Parathyroid adenoma (tissue), 2 donors: ENCODE results near the gene TKT.

Source experiments
- H2AFZ ChIP-seq: fragments of 300-600 bp; sonication (generic); one replicate; pipeline ENCODE4 v1.7.0; 2017; ENCODE audit warnings: antibody characterized with exemption, mild to moderate bottlenecking
- H3K27ac ChIP-seq: fragments of 300-600 bp; sonication (generic); one replicate; pipeline ENCODE4 v1.7.0; 2017
- H3K27me3 ChIP-seq: fragments of 300-600 bp; sonication (generic); one replicate; pipeline ENCODE4 v1.7.0; 2017; ENCODE audit warnings: low read length; ENCODE audit not compliant: control insufficient read depth, insufficient read depth
- H3K36me3 ChIP-seq: fragments of 300-600 bp; sonication (generic); one replicate; pipeline ENCODE4 v1.7.0; 2017; ENCODE audit warnings: low read length; ENCODE audit not compliant: control insufficient read depth, insufficient read depth
- H3K4me1 ChIP-seq: fragments of 300-600 bp; sonication (generic); one replicate; pipeline ENCODE4 v1.7.0; 2017; ENCODE audit warnings: control low read depth
- H3K4me2 ChIP-seq: fragments of 300-600 bp; sonication (generic); one replicate; pipeline ENCODE4 v1.7.0; 2017; ENCODE audit warnings: low read length
- H3K4me3 ChIP-seq: fragments of 300-600 bp; sonication (generic); one replicate; pipeline ENCODE4 v1.7.0; 2017; ENCODE audit warnings: low read depth, low read length
- H3K79me2 ChIP-seq: fragments of 300-600 bp; sonication (generic); one replicate; pipeline ENCODE4 v1.7.0; 2017; ENCODE audit warnings: control low read depth
- H3K9ac ChIP-seq: fragments of 300-600 bp; sonication (generic); one replicate; pipeline ENCODE4 v1.7.0; 2017; ENCODE audit warnings: mild to moderate bottlenecking
- H3K9me3 ChIP-seq: fragments of 300-600 bp; sonication (generic); one replicate; pipeline ENCODE4 v1.7.0; 2017; ENCODE audit warnings: low read length; ENCODE audit not compliant: control insufficient read depth
- TF ChIP-seq, protein P1 (sequence below): fragments of 300-600 bp; sonication (generic); IDR thresholded peaks from one replicate; pipeline ENCODE4 v1.7.0; 2017; ENCODE audit warnings: antibody characterized with exemption, mild to moderate bottlenecking
- donor health status: primary hyperparathyroidism.

TKT gene

DNA sequence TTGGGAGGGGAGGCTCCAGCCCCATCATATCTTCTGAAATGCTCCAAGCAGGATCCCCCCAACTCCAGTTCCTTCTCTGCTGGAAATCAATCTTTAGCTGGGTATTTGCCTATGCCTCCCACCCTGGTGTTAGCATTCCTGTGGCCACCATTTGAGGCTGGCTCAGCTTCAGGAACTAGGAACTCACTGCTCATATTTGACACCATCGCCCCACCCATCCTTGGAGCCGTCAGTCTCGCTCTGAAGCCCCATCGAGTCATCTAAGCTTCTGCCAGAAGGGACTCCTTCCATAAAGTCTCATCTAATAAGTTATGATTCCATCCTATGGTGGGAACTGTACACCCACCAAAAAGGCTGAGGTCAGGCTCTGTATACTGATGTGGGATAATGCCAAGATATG lies 68.4 kb downstream of the TKT start:
- H3K36me3 ChIP-seq, result no peaks in the 10 kb centered on the region
- no peak overlapping the region for H3K4me2 ChIP-seq

DNA sequence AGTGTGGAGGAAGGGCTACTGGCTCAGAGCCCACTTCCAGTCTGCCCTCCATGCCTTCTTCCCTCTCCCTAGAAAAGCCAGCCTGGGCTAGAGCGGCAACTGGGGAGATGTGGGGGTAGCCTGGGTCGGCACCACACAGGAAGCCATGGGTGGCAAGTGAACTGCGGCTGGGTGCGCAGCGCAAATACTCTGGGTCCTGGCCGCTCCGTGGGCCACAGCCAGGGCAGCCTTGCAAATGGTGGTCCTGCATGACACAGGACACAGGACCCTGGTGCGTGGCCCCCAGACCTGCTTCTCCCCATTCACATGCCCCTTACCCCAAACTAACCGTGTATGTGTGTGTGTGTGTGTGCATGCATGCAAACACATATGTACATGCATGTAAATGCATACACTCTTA lies 69.1 kb downstream of the TKT start:
- Histone ChIP-seq H2AFZ (no peak overlapping the region), H3K4me2 (no peak overlapping the region), H3K4me3 (no peak overlapping the region), H3K36me3 (no peaks in the 10 kb centered on the region), H3K27ac (no peak overlapping the region), H3K27me3 (no peaks in the 10 kb centered on the region), H3K9ac (no peak overlapping the region), H3K9me3 (no peaks in the 10 kb centered on the region), H3K79me2 (no peaks in the 10 kb centered on the region), H3K4me1 (no peaks in the 10 kb centered on the region)
- TF ChIP-seq, protein P1, sequence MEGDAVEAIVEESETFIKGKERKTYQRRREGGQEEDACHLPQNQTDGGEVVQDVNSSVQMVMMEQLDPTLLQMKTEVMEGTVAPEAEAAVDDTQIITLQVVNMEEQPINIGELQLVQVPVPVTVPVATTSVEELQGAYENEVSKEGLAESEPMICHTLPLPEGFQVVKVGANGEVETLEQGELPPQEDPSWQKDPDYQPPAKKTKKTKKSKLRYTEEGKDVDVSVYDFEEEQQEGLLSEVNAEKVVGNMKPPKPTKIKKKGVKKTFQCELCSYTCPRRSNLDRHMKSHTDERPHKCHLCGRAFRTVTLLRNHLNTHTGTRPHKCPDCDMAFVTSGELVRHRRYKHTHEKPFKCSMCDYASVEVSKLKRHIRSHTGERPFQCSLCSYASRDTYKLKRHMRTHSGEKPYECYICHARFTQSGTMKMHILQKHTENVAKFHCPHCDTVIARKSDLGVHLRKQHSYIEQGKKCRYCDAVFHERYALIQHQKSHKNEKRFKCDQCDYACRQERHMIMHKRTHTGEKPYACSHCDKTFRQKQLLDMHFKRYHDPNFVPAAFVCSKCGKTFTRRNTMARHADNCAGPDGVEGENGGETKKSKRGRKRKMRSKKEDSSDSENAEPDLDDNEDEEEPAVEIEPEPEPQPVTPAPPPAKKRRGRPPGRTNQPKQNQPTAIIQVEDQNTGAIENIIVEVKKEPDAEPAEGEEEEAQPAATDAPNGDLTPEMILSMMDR, result no peak

More for the DNA sequence above, 68.4 kb downstream of the TKT start:
- Histone ChIP-seq H3K4me3 (no peak overlapping the region), H3K4me1 (no peaks in the 10 kb centered on the region), H3K27ac (no peak overlapping the region), H3K9ac (no peak overlapping the region), H3K9me3 (no peaks in the 10 kb centered on the region), H2AFZ (no peak overlapping the region), H3K27me3 (no peaks in the 10 kb centered on the region), H3K79me2 (no peaks in the 10 kb centered on the region)
- TF ChIP-seq, protein P1, result no peak

DNA sequence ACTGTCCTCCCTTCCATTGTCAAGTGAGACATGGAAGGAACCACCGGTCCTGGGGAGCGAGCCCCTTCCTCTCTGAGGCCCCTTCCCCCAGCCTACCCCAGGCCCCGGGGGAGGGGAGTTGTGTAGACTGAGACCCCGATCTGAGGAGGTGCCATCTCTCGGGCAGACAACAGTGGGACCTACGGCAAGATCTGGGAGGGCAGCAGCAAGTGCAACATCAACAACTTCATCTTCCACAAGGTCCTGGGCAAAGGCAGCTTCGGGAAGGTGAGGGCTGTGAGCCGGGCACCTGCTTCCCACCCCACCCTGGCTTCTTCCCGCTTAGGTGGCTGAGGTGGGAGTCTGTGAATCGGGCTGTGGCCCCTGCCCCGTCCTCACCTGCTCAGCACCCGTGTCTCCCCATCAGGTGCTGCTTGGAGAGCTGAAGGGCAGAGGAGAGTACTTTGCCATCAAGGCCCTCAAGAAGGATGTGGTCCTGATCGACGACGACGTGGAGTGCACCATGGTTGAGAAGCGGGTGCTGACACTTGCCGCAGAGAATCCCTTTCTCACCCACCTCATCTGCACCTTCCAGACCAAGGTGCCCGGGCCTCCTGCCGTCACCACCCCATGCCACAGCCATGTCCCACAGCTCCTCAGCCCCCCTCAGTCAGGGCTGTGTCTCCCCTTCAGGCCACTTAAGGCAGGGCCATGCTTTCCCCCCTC lies 69.9 kb downstream of the TKT start:
- Histone ChIP-seq H3K9ac (no peak overlapping the region), H3K36me3 (no peaks in the 10 kb centered on the region)

DNA sequence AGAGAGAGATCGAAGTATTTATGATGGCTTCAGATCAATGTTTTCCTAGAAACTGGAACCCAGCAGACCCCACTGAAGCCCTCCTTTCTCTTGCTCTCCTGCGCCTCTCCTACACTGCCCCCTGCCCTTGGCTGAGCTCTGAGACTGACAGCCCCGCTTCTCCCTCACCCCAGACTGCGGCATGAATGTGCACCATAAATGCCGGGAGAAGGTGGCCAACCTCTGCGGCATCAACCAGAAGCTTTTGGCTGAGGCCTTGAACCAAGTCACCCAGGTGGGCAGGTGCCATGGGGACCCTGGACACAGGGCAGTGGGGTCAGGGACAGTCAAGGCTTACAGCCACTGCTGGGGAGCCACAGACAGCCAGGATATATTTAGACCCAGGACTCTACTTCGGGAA lies 71.1 kb downstream of the TKT start:
- Histone ChIP-seq H3K4me3 (no peak overlapping the region), H2AFZ (no peak overlapping the region), H3K4me2 (no peak overlapping the region), H3K27me3 (no peaks in the 10 kb centered on the region), H3K36me3 (no peaks in the 10 kb centered on the region), H3K9ac (no peak overlapping the region), H3K4me1 (no peaks in the 10 kb centered on the region), H3K9me3 (no peaks in the 10 kb centered on the region), H3K79me2 (no peaks in the 10 kb centered on the region), H3K27ac (no peak overlapping the region)
- TF ChIP-seq, protein P1, result no peak

More for the DNA sequence above, 69.9 kb downstream of the TKT start:
- Histone ChIP-seq H3K27me3 (no peaks in the 10 kb centered on the region), H3K79me2 (no peaks in the 10 kb centered on the region), H3K4me1 (no peaks in the 10 kb centered on the region), H3K4me3 (no peak overlapping the region), H2AFZ (no peak overlapping the region), H3K9me3 (no peaks in the 10 kb centered on the region), H3K4me2 (no peak overlapping the region), H3K27ac (no peak overlapping the region)
- TF ChIP-seq, protein P1, result no peak

DNA sequence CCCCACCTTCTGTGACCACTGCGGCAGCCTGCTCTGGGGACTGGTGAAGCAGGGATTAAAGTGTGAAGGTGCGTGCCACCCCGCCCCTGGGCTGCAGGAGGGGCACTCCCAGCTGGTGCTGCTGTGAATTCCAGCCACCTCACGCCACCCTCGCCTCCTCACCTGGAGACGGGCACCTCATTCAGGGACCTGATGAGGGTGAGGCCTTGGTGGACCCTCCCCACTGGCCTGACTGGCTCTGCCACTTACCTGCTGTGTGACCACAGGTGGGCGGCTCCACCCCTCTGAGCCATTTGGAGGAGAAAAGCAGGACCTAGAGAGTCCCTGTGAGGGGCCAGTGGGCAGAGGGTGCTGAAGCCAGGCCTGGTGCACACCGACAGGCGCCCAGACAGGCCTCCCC lies 72.3 kb downstream of the TKT start:
- Histone ChIP-seq H3K36me3 (no peaks in the 10 kb centered on the region), H3K79me2 (no peaks in the 10 kb centered on the region), H3K27ac (no peak overlapping the region), H3K4me1 (no peaks in the 10 kb centered on the region), H3K9ac (no peak overlapping the region), H3K4me2 (no peak overlapping the region), H3K4me3 (no peak overlapping the region), H2AFZ (no peak overlapping the region), H3K27me3 (no peaks in the 10 kb centered on the region), H3K9me3 (no peaks in the 10 kb centered on the region)
- TF ChIP-seq, protein P1, result no peak
